ENCODE results near the gene CDH26. TPM values are rescaled to one million over a fixed set of nuclear protein-coding genes. Genes with fewer than 3 reads are reported as not detected.

The CDH26 gene
- total RNA-seq, 2 experiments from 2014 or later, result 0.75 to 1.1 TPM

DNA sequence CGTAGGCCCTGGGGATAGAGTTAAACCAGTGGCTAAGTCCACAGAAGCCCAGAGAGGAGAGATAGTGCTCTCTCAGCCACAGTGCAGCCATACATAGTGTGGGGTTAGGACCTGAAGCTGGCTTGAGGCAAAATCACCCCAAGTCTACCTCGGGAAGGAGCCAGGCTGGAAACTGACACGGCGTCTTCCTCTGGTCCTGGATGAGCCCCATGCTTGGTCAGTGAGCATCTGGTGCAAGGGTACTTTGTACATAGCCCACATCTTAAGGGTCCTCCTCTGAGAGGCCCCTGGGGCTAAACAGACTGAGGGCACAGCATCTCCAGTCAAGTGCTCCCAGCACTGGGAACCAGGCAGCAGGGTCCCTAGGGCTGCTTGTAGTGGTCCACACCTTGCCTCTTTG is 45.6 kb downstream of the CDH26 start:
- intact Hi-C loops (cut with DNase I, micrococcal nuclease), result no loop called here
- no peak overlapping the region for H3K27ac Mint-ChIP-seq
- no peak overlapping the region for H3K27ac ChIP-seq (ENCODE audit: low read depth in 1 of 2, low read length in 2 of 2)
- no peak overlapping the region for H3K4me3 Mint-ChIP-seq
- H3K36me3 Mint-ChIP-seq (ENCODE audit: low read depth), result peaks cover 8% of the 10 kb centered on the region
- ATAC-seq (ENCODE audit: poor library complexity), result no peak
- no peaks in the 10 kb centered on the region for H3K9me3 Mint-ChIP-seq
- no peaks in the 10 kb centered on the region for H3K4me1 Mint-ChIP-seq (ENCODE audit: low read depth)
- no peaks in the 10 kb centered on the region for H3K4me1 ChIP-seq (ENCODE audit: insufficient read depth, low read length)
- no peaks in the 10 kb centered on the region for H3K27me3 ChIP-seq (ENCODE audit: control insufficient read depth in 1 of 2, insufficient read depth in 2 of 2, low read length in 2 of 2)
- ChIA-PET CTCF (no interaction called here), POLR2A (no interaction called here)
- TF ChIP-seq, protein P1, sequence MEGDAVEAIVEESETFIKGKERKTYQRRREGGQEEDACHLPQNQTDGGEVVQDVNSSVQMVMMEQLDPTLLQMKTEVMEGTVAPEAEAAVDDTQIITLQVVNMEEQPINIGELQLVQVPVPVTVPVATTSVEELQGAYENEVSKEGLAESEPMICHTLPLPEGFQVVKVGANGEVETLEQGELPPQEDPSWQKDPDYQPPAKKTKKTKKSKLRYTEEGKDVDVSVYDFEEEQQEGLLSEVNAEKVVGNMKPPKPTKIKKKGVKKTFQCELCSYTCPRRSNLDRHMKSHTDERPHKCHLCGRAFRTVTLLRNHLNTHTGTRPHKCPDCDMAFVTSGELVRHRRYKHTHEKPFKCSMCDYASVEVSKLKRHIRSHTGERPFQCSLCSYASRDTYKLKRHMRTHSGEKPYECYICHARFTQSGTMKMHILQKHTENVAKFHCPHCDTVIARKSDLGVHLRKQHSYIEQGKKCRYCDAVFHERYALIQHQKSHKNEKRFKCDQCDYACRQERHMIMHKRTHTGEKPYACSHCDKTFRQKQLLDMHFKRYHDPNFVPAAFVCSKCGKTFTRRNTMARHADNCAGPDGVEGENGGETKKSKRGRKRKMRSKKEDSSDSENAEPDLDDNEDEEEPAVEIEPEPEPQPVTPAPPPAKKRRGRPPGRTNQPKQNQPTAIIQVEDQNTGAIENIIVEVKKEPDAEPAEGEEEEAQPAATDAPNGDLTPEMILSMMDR (IDR thresholded peaks at IDR 0.05), result no peak
- no peak overlapping the region for H3K4me3 ChIP-seq (ENCODE audit: low read length)
- H3K36me3 ChIP-seq (ENCODE audit: insufficient read depth, low read length), result no peaks in the 10 kb centered on the region
- H3K27me3 Mint-ChIP-seq, result no peaks in the 10 kb centered on the region
- no peaks in the 10 kb centered on the region for H3K9me3 ChIP-seq (ENCODE audit: control insufficient read depth in 1 of 2, insufficient read depth in 1 of 2, low read length in 2 of 2)
- DNase-seq, result no peak

GRCh38 chr20:60006261-60006660 is 48.0 kb downstream of the CDH26 start:
- no peak for ATAC-seq (ENCODE audit: poor library complexity)
- Mint-ChIP-seq H3K9me3 (no peaks in the 10 kb centered on the region), H3K27me3 (no peaks in the 10 kb centered on the region), H3K27ac (no peak overlapping the region), H3K4me1 (ENCODE audit: low read depth) (peaks cover 10% of the 10 kb centered on the region), H3K36me3 (ENCODE audit: low read depth) (peaks cover 8% of the 10 kb centered on the region), H3K4me3 (no peak overlapping the region)
- Histone ChIP-seq H3K27me3 (ENCODE audit: control insufficient read depth in 1 of 2, insufficient read depth in 2 of 2, low read length in 2 of 2) (no peaks in the 10 kb centered on the region), H3K9me3 (ENCODE audit: control insufficient read depth in 1 of 2, insufficient read depth in 1 of 2, low read length in 2 of 2) (no peaks in the 10 kb centered on the region), H3K4me1 (ENCODE audit: insufficient read depth, low read length) (peaks cover 4% of the 10 kb centered on the region), H3K27ac (ENCODE audit: low read depth in 1 of 2, low read length in 2 of 2) (no peak overlapping the region), H3K4me3 (ENCODE audit: low read length) (no peak overlapping the region), H3K36me3 (ENCODE audit: insufficient read depth, low read length) (no peaks in the 10 kb centered on the region)
- intact Hi-C loops (cut with DNase I, micrococcal nuclease), result no loop called here
- no peak for DNase-seq
- TF ChIP-seq, protein P1 (IDR thresholded peaks at IDR 0.05), result no peak
- ChIA-PET POLR2A (no interaction called here), CTCF (no interaction called here)

DNA sequence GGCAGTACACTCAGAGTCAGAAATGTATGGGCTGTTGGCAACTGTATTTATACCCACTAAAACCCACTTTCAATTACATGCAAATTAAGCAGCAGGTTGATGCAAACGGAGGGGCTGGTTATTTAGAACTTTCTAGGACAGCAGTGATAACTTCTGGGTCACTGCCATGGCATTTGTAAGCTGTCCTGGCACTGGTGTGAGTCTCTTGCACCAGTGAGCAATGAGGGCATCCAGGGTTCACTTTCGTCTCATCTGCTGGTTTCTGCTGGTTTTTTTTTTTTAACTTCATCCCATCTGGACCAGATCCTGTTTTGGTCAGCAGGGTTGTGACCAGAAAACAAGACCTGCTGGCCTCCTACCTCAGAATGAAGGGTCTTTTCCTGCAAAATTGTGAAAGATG is 49.2 kb downstream of the CDH26 start:
- ChIA-PET CTCF (interaction anchor here (0.9 kb wide), 1 partner anchor 9 kb away, joined by 3 read pairs; no protein-coding TSS in a partner anchor), POLR2A (no interaction called here)
- no peak for ATAC-seq (ENCODE audit: poor library complexity)

More for the DNA sequence above, 49.2 kb downstream of the CDH26 start:
- H3K27me3 ChIP-seq (ENCODE audit: control insufficient read depth in 1 of 2, insufficient read depth in 2 of 2, low read length in 2 of 2), result no peaks in the 10 kb centered on the region
- H3K9me3 ChIP-seq (ENCODE audit: control insufficient read depth in 1 of 2, insufficient read depth in 1 of 2, low read length in 2 of 2), result no peaks in the 10 kb centered on the region
- intact Hi-C loops (cut with DNase I, micrococcal nuclease), result no loop called here
- Mint-ChIP-seq H3K9me3 (no peaks in the 10 kb centered on the region), H3K4me1 (ENCODE audit: low read depth) (peaks cover 21% of the 10 kb centered on the region), H3K36me3 (ENCODE audit: low read depth) (peaks cover 5% of the 10 kb centered on the region), H3K27me3 (no peaks in the 10 kb centered on the region), H3K4me3 (no peak overlapping the region), H3K27ac (no peak overlapping the region)
- H3K36me3 ChIP-seq (ENCODE audit: insufficient read depth, low read length), result no peaks in the 10 kb centered on the region
- DNase-seq, result no peak
- no peak overlapping the region for H3K4me3 ChIP-seq (ENCODE audit: low read length)
- TF ChIP-seq, protein P1 (IDR thresholded peaks at IDR 0.05), result no peak
- peaks cover 16% of the 10 kb centered on the region for H3K4me1 ChIP-seq (ENCODE audit: insufficient read depth, low read length)
- H3K27ac ChIP-seq (ENCODE audit: low read depth in 1 of 2, low read length in 2 of 2), result no peak overlapping the region
